SW480 (cell line): ENCODE results near the gene AKR1A1.

Experiments
- DNase-seq: peaks from one replicate; pipeline ENCODE4 v3.0.0-alpha.2; 2016; ENCODE audit warnings: low spot score

Gene AKR1A1

GRCh38 chr1:45619149-45619921 is 68.7 kb downstream of the AKR1A1 start:
- DNase-seq, result no peak
